Measurements from ENCODE around the gene MAML2.
A peak's percentile ranks its signal among the peaks of the same experiment; 100 is the strongest.

Gene MAML2

DNA sequence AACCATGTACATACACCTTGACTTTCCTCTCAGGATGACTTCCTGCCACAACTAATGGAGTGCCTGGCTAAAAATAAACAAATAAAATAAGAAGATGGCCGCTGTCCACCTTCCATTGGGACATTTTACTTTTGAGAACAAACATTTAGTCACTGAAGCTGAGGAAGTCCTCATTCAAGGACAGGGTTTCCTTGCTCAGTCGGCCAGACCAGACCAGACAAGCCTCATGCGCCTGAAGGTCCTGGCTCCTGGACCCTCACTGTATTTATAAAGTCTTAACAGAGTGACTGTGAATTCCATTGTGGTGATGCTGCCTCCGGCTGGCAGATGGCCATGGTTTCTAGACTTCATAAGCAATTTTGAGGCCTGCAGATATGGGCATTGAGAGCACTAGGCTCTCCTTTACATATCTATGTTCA lies 114.5 kb downstream of the MAML2 start:
- Histone ChIP-seq H4K5ac (ENCODE audit: low read length) (no peak overlapping the region), H3K56ac (ENCODE audit: low read length) (peak overlapping the region; percentile 54), H2BK5ac (ENCODE audit: low read length) (no peak overlapping the region), H2BK120ac (ENCODE audit: low read depth, low read length) (no peak overlapping the region), H3K79me2 (ENCODE audit: control insufficient read depth, insufficient read depth, low read length) (no peaks in the 10 kb centered on the region), H4K8ac (ENCODE audit: low read depth, low read length) (no peak overlapping the region), H2AK5ac (ENCODE audit: low read length) (no peak overlapping the region), H3K79me1 (ENCODE audit: low read length) (no peaks in the 10 kb centered on the region), H3K4ac (ENCODE audit: low read depth, low read length) (no peak overlapping the region), H3K4me2 (ENCODE audit: low read length) (no peak overlapping the region), H3K36me3 (ENCODE audit: control insufficient read depth, insufficient read depth, low read length) (no peaks in the 10 kb centered on the region), H2BK15ac (replicated peaks; ENCODE audit: low read depth) (no peak overlapping the region), H3K4me1 (ENCODE audit: control insufficient read depth, low read depth, low read length) (no peaks in the 10 kb centered on the region), H3K27me3 (ENCODE audit: insufficient read depth, low read length, poor library complexity) (no peaks in the 10 kb centered on the region), H3K23ac (ENCODE audit: low read length) (no peak overlapping the region), H3K18ac (ENCODE audit: low read length) (no peak overlapping the region), H3K27ac (ENCODE audit: low read depth, low read length) (peak overlapping the region; percentile 2), H3K9ac (ENCODE audit: low read length) (no peak overlapping the region), H3K4me3 (ENCODE audit: low read length) (no peak overlapping the region)
- DNase-seq = peak; percentile 76
- no CpG with 5 or more reads among the region's 4 CpGs for WGBS (ENCODE audit: extremely low coverage, insufficient coverage, low lambda C conversion rate)

DNA sequence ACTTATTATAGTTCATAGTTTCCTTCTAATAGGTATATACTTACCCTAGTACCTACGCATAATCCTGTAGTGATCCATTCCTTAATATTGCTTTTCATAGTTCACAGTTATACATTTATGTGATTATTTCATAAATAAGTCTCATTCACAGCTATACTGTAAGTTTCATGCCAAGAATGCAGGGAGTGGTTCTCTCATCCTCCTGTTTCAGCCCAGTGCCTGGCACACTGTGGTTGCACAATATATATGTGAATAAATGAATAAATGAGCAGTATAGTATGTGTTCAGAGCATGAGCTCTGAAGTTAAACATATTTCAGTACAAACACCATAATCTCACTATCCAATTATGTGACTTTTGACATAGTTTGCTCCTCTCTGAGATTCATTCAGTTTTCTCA lies 115.8 kb downstream of the MAML2 start:
- Histone ChIP-seq H2BK120ac (ENCODE audit: low read depth, low read length) (no peak overlapping the region), H4K5ac (ENCODE audit: low read length) (no peak overlapping the region), H3K9ac (ENCODE audit: low read length) (no peak overlapping the region), H3K18ac (ENCODE audit: low read length) (no peak overlapping the region), H2BK5ac (ENCODE audit: low read length) (no peak overlapping the region), H3K4me3 (ENCODE audit: low read length) (no peak overlapping the region), H3K4me2 (ENCODE audit: low read length) (no peak overlapping the region), H4K8ac (ENCODE audit: low read depth, low read length) (no peak overlapping the region), H3K36me3 (ENCODE audit: control insufficient read depth, insufficient read depth, low read length) (no peaks in the 10 kb centered on the region), H3K56ac (ENCODE audit: low read length) (no peak overlapping the region), H3K79me1 (ENCODE audit: low read length) (no peaks in the 10 kb centered on the region), H3K4ac (ENCODE audit: low read depth, low read length) (no peak overlapping the region), H3K27ac (ENCODE audit: low read depth, low read length) (no peak overlapping the region), H3K79me2 (ENCODE audit: control insufficient read depth, insufficient read depth, low read length) (no peaks in the 10 kb centered on the region), H2AK5ac (ENCODE audit: low read length) (no peak overlapping the region), H3K27me3 (ENCODE audit: insufficient read depth, low read length, poor library complexity) (no peaks in the 10 kb centered on the region), H3K4me1 (ENCODE audit: control insufficient read depth, low read depth, low read length) (no peaks in the 10 kb centered on the region), H2BK15ac (replicated peaks; ENCODE audit: low read depth) (no peak overlapping the region), H3K23ac (ENCODE audit: low read length) (no peak overlapping the region)
- DNase-seq = no peak
- no CpG with 5 or more reads among the region's 1 CpG for WGBS (ENCODE audit: extremely low coverage, insufficient coverage, low lambda C conversion rate)

DNA sequence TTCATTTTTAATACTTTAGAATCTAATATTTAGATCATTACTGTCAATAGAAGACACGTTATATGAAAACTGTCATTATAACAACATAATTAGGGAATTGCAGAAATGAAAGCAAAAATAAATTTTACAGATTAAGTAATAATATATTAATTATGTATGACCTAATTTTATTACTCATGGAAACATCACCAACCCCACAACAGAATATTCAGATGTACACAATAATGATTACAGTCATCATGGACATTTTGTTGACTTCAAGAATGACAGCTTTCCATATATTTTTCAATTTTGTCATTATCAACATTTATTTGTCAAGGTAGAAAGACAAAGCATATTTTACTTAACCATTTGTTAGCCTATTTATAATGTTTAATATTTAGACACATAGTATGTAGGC lies 119.9 kb downstream of the MAML2 start:
- Histone ChIP-seq H4K8ac (ENCODE audit: low read depth, low read length) (no peak overlapping the region), H2BK5ac (ENCODE audit: low read length) (no peak overlapping the region), H2AK5ac (ENCODE audit: low read length) (no peak overlapping the region), H3K79me2 (ENCODE audit: control insufficient read depth, insufficient read depth, low read length) (no peaks in the 10 kb centered on the region), H3K56ac (ENCODE audit: low read length) (no peak overlapping the region), H3K4me3 (ENCODE audit: low read length) (no peak overlapping the region), H2BK120ac (ENCODE audit: low read depth, low read length) (no peak overlapping the region), H3K23ac (ENCODE audit: low read length) (no peak overlapping the region), H3K36me3 (ENCODE audit: control insufficient read depth, insufficient read depth, low read length) (no peaks in the 10 kb centered on the region), H3K4me1 (ENCODE audit: control insufficient read depth, low read depth, low read length) (no peaks in the 10 kb centered on the region), H3K27ac (ENCODE audit: low read depth, low read length) (no peak overlapping the region), H3K18ac (ENCODE audit: low read length) (no peak overlapping the region), H4K5ac (ENCODE audit: low read length) (no peak overlapping the region), H3K9ac (ENCODE audit: low read length) (no peak overlapping the region), H3K4me2 (ENCODE audit: low read length) (no peak overlapping the region), H3K79me1 (ENCODE audit: low read length) (no peaks in the 10 kb centered on the region), H3K4ac (ENCODE audit: low read depth, low read length) (no peak overlapping the region), H3K27me3 (ENCODE audit: insufficient read depth, low read length, poor library complexity) (no peaks in the 10 kb centered on the region), H2BK15ac (replicated peaks; ENCODE audit: low read depth) (no peak overlapping the region)
- no peak for DNase-seq
- WGBS (ENCODE audit: extremely low coverage, insufficient coverage, low lambda C conversion rate) = no CpG with 5 or more reads among the region's 1 CpG

GRCh38 chr11:96222102-96222501 lies 120.9 kb downstream of the MAML2 start:
- H3K23ac ChIP-seq (ENCODE audit: low read length) = no peak overlapping the region
- H2BK5ac ChIP-seq (ENCODE audit: low read length) = no peak overlapping the region
- no peak overlapping the region for H3K56ac ChIP-seq (ENCODE audit: low read length)
- H3K4ac ChIP-seq (ENCODE audit: low read depth, low read length) = no peak overlapping the region
- no peak overlapping the region for H3K27ac ChIP-seq (ENCODE audit: low read depth, low read length)
- H2BK120ac ChIP-seq (ENCODE audit: low read depth, low read length) = no peak overlapping the region
- no peak overlapping the region for H4K8ac ChIP-seq (ENCODE audit: low read depth, low read length)
- H3K4me2 ChIP-seq (ENCODE audit: low read length) = no peak overlapping the region
- no peaks in the 10 kb centered on the region for H3K27me3 ChIP-seq (ENCODE audit: insufficient read depth, low read length, poor library complexity)
- no peak overlapping the region for H3K9ac ChIP-seq (ENCODE audit: low read length)
- H3K36me3 ChIP-seq (ENCODE audit: control insufficient read depth, insufficient read depth, low read length) = no peaks in the 10 kb centered on the region
- no peak overlapping the region for H3K4me3 ChIP-seq (ENCODE audit: low read length)
- H3K4me1 ChIP-seq (ENCODE audit: control insufficient read depth, low read depth, low read length) = no peaks in the 10 kb centered on the region
- H3K18ac ChIP-seq (ENCODE audit: low read length) = no peak overlapping the region
- no peaks in the 10 kb centered on the region for H3K79me1 ChIP-seq (ENCODE audit: low read length)
- WGBS (ENCODE audit: extremely low coverage, insufficient coverage, low lambda C conversion rate) = no CpG with 5 or more reads among the region's 6 CpGs
- no peaks in the 10 kb centered on the region for H3K79me2 ChIP-seq (ENCODE audit: control insufficient read depth, insufficient read depth, low read length)
- no peak overlapping the region for H2AK5ac ChIP-seq (ENCODE audit: low read length)
- DNase-seq = no peak
- H4K5ac ChIP-seq (ENCODE audit: low read length) = no peak overlapping the region
- no peak overlapping the region for H2BK15ac ChIP-seq (replicated peaks; ENCODE audit: low read depth)

DNA sequence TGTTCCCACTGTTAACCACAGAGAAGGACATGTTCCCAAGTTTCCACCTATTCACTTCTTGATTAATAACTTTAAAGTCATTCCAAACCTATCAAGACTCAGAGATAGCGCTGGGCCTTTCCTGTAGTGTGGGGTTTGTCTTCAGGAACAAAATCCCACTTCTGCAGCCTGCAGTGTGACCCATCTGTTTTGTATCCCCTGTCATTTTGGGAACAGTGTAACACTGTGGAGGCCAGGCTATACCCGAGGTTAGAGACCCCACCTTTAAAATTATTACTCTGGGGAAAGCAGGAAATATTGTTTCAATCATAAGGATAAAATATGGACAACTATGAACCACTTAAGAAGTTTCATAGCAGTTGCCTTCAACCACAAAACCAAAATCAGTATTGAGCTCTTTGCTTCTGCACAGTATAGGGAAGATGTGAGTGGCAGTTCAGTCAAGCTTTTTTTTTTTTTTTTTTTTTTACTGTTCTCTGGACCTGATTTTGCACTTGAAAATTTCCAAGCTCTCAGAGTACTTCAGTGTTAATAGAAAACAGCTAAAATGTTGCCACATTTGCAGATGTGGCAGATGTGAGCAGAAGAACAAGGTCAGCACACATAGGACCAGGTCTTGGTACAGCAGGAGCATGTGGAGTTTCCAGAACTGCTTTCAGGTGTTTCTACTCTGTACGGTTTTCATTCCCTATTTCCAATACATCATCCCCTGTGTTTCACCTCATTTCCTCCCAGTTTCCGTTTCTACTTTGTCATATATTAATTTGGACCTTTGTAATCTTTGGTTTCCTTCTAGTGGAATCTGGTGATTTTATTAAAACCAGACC lies 121.5 kb downstream of the MAML2 start:
- Histone ChIP-seq H4K8ac (ENCODE audit: low read depth, low read length) (no peak overlapping the region), H2AK5ac (ENCODE audit: low read length) (no peak overlapping the region), H2BK120ac (ENCODE audit: low read depth, low read length) (peak overlapping the region; percentile 67), H3K79me2 (ENCODE audit: control insufficient read depth, insufficient read depth, low read length) (no peaks in the 10 kb centered on the region), H3K56ac (ENCODE audit: low read length) (no peak overlapping the region), H3K79me1 (ENCODE audit: low read length) (no peaks in the 10 kb centered on the region), H3K27me3 (ENCODE audit: insufficient read depth, low read length, poor library complexity) (no peaks in the 10 kb centered on the region), H3K18ac (ENCODE audit: low read length) (peak overlapping the region; percentile 51), H2BK15ac (replicated peaks; ENCODE audit: low read depth) (peak overlapping the region; percentile 92), H3K9ac (ENCODE audit: low read length) (no peak overlapping the region), H3K23ac (ENCODE audit: low read length) (no peak overlapping the region), H3K4ac (ENCODE audit: low read depth, low read length) (no peak overlapping the region), H4K5ac (ENCODE audit: low read length) (no peak overlapping the region), H3K4me2 (ENCODE audit: low read length) (no peak overlapping the region), H2BK5ac (ENCODE audit: low read length) (no peak overlapping the region), H3K4me3 (ENCODE audit: low read length) (no peak overlapping the region), H3K36me3 (ENCODE audit: control insufficient read depth, insufficient read depth, low read length) (no peaks in the 10 kb centered on the region), H3K4me1 (ENCODE audit: control insufficient read depth, low read depth, low read length) (no peaks in the 10 kb centered on the region), H3K27ac (ENCODE audit: low read depth, low read length) (no peak overlapping the region)
- no peak for DNase-seq
- WGBS (ENCODE audit: extremely low coverage, insufficient coverage, low lambda C conversion rate) = no CpG with 5 or more reads among the region's 4 CpGs
